Mammary epithelial cell (primary cell): ENCODE results near the gene INPP5D.

Source experiments
- CTCF ChIP-seq, 2 donors: IDR thresholded peaks in 1 of 2; conservative IDR thresholded peaks in 1 of 2; 2 replicates each; pipeline ENCODE4 v1.5.1; 2011 to 2012; ENCODE audit warnings: inconsistent platforms in 2 of 2, low read length in 2 of 2, mild to moderate bottlenecking in 2 of 2, control low read depth in 1 of 2, low read depth in 1 of 2; ENCODE audit not compliant: insufficient read depth in 1 of 2; ENCODE audit errors: extremely low read depth in 1 of 2
- EZH2 ChIP-seq: IDR thresholded peaks from 2 replicates; pipeline ENCODE4 v1.6.1; 2012; ENCODE audit warnings: low read length, inconsistent platforms, borderline replicate concordance

DNA sequence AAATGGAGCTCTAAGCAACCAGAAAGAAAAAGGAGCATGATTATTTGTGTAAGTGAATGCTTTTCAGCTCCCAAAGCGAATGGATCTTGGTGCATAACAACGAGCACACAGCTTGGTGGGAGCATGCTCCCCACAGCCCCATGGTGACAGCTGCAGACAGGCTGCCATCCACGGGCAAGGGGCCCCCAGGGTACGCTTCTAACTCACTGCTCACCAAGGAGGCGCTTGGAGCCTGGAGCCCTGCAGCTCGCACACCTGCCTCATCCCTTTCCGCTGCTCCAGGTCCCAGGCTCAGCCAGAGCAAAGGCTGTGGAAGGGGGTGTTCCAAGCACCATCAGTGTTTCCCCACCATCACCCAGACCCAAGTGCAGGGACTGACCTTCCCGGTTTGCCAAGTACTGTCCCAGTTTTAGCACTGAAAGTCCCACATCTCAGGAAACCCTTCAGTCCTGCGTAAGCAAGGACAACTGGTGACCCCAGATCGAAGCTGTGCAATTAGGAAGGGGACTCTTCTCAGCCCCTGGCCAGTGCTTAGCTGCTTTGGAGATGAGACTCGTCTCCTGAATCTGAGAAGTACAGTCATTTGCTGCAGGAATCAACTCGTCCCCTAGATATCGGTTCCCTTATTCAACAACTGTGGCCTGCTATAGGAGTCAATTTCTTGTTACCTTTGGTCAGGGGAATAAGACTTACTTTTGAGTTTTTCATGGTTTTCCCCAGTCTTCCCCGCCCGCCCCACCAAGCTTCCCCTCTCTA lies 141.3 kb downstream of the INPP5D start:
- no peak for TF ChIP-seq CTCF (conservative IDR thresholded peaks at IDR 0.05 in 1 of 2, IDR thresholded peaks at IDR 0.05 in 1 of 2; ENCODE audit: extremely low read depth in 1 of 2, insufficient read depth in 1 of 2, low read depth in 1 of 2, low read length in 2 of 2)
- no peak for TF ChIP-seq EZH2
